Fibroblast of lung (primary cell): ENCODE data around the gene CTU1.

ENCODE experiments used
- EZH2 ChIP-seq: IDR thresholded peaks from 2 replicates; pipeline ENCODE4 v1.5.1; 2012; ENCODE audit warnings: low read length, control low read depth, mild to moderate bottlenecking; ENCODE audit errors: missing control alignments
- TF ChIP-seq, protein P1 (sequence below), 2 donors: IDR thresholded peaks in 1 of 2; conservative IDR thresholded peaks in 1 of 2; 1 replicate in 1 of 2; 2 replicates in 1 of 2; pipeline ENCODE4 v1.5.1; 2011 to 2012; ENCODE audit warnings: low read length in 2 of 2, control low read depth in 1 of 2, inconsistent platforms in 1 of 2, low read depth in 1 of 2, mild to moderate bottlenecking in 1 of 2

DNA sequence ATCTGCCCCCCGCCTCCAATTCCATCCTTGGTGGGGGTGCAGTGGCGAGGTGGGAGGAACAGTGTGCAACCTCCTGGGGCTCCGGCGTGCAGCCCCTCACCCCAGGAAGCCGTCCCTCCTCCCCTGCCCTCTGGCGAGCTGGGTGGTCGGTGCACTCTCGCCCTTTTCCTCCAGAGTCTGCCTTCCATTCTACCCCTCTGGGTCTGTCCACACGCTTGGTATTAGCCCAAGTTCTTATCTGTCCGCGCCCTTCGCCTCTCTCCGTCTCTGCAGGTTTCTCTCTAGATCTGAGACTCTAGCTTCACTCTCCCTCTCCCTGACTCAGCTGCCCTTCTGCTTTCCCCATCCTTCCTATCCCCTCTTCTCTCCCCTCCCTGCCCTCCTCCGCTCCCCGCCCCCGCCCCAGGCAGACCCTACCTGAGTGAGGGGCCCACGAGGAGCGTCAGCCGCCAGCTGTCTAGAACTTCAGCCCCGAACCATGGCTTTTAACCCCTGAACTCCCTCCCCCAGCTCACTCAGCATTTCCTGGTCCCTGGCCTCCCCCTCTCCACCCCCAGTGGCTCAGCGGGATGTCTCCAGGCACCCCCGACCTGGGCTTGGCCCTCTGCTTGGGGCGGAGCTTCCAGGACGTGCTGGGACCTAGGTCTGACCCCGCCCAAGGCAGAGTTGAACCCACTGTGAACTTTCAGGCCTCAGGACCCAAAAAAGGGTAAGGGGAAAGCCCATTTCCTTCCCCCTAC is 42.8 kb downstream of the CTU1 start:
- TF ChIP-seq, protein P1, sequence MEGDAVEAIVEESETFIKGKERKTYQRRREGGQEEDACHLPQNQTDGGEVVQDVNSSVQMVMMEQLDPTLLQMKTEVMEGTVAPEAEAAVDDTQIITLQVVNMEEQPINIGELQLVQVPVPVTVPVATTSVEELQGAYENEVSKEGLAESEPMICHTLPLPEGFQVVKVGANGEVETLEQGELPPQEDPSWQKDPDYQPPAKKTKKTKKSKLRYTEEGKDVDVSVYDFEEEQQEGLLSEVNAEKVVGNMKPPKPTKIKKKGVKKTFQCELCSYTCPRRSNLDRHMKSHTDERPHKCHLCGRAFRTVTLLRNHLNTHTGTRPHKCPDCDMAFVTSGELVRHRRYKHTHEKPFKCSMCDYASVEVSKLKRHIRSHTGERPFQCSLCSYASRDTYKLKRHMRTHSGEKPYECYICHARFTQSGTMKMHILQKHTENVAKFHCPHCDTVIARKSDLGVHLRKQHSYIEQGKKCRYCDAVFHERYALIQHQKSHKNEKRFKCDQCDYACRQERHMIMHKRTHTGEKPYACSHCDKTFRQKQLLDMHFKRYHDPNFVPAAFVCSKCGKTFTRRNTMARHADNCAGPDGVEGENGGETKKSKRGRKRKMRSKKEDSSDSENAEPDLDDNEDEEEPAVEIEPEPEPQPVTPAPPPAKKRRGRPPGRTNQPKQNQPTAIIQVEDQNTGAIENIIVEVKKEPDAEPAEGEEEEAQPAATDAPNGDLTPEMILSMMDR (conservative IDR thresholded peaks at IDR 0.05 in 1 of 2, IDR thresholded peaks at IDR 0.05 in 1 of 2; ENCODE audit: low read depth in 1 of 2, low read length in 2 of 2), result no peak
- TF ChIP-seq EZH2, result no peak
